ENCODE results near the gene NLRP1. TPM values are rescaled to one million over a fixed set of nuclear protein-coding genes. Genes with fewer than 3 reads are reported as not detected.

Gene NLRP1
- total RNA-seq, 4 donors from 2014 or later, result 7.6 to 21.8 (median 13.7) TPM

DNA sequence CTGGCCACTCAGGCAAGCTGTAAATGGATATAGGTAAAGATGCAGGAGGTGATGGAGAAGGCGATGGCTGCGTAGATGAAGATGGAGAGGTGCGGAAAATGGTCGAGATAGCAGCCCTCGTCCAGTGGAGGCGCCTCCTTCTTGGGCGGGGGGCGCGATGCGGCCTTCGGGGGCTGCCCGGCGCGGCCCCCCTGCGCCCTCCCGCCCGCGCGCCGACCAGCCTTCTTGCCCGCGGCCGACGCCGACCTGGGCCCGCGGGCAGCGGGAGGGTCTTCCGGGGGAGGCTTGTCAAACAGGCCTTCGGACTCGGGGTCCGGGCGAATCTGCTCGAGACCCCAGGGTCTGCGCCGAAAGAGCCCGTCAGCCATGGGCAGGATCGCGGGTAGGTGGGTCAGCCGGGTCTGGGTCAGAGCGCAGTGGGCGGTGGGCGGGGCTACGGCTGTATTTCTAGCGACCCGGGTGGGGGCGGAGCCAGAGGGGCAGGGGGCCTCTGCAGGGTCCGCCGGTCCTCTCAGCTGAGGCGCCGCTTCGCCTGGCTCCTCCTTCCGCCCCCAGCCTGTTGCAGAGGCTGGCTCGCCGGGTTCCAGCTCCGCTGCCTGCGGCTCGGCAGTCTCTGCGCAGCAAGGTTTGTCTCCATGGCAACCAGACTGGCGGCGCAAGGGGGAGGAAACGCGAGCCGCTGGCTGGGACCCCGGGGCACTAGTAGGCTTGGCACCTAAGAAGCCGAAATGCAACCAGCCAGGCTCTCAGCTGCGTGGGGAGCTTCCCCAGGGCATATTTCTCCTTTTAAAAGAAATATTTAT lies 83.5 kb downstream of the NLRP1 start:
- peak in 1 of 3 donors; percentile 38 for TF ChIP-seq POLR2AphosphoS5 (IDR thresholded peaks at IDR 0.05)
- TF ChIP-seq, protein P1, sequence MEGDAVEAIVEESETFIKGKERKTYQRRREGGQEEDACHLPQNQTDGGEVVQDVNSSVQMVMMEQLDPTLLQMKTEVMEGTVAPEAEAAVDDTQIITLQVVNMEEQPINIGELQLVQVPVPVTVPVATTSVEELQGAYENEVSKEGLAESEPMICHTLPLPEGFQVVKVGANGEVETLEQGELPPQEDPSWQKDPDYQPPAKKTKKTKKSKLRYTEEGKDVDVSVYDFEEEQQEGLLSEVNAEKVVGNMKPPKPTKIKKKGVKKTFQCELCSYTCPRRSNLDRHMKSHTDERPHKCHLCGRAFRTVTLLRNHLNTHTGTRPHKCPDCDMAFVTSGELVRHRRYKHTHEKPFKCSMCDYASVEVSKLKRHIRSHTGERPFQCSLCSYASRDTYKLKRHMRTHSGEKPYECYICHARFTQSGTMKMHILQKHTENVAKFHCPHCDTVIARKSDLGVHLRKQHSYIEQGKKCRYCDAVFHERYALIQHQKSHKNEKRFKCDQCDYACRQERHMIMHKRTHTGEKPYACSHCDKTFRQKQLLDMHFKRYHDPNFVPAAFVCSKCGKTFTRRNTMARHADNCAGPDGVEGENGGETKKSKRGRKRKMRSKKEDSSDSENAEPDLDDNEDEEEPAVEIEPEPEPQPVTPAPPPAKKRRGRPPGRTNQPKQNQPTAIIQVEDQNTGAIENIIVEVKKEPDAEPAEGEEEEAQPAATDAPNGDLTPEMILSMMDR (IDR thresholded peaks at IDR 0.05), result no peak
- TF ChIP-seq POLR2A (IDR thresholded peaks at IDR 0.05), result peak; percentile 24
- H3K4me1 ChIP-seq, result peaks cover 0 to 10% (median 7%) of the 10 kb centered on the region in 4 donors
- peaks cover 28% of the 10 kb centered on the region for H3K27me3 ChIP-seq
- peak; percentile 63 for DNase-seq
- peak overlapping the region; percentile 12 to 61 (median 56) for H3K27ac ChIP-seq
- peak overlapping the region; percentile 19 to 60 (median 34) for H3K4me3 ChIP-seq
- no peaks in the 10 kb centered on the region for H3K9me3 ChIP-seq
- 2% methylated on average over 40 of the region's 67 CpGs; no CpG with 5 or more reads in 1 of the 2 donors for WGBS, 2 donors (ENCODE audit: low coverage in 1 of 2)
- in situ Hi-C loops (cut with MboI; ENCODE audit: low pct_ligation_motif_present in 1 of 4, low pct_unique_long_range_greater_than_20kb in 1 of 4, low sequenced_read_pairs in 3 of 4), result no loop called here
- intact Hi-C loops (cut with DNase I; ENCODE audit: low total_unique reads), result no loop called here
- no peaks in the 10 kb centered on the region for H3K36me3 ChIP-seq

DNA sequence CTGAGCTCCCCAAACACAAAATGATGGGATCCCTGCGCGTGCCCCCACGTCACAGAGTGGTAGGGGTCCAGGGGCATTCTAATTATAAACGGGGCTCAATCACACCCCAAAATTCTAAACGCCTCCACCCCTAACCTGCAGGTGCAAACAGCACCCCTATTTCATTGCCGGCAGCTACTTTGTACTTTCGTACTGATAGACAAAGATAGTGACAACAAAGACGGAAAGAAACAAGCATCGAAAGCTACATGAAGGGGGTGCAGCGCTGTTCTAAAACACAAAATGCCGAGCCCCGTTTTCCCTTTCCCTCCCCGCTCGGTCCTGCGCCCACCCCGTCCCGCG lies 84.1 kb downstream of the NLRP1 start:
- intact Hi-C loops (cut with DNase I; ENCODE audit: low total_unique reads) (no loop called here), in situ Hi-C loops (cut with MboI; ENCODE audit: low pct_ligation_motif_present in 1 of 4, low pct_unique_long_range_greater_than_20kb in 1 of 4, low sequenced_read_pairs in 3 of 4) (no loop called here)
- Histone ChIP-seq H3K27me3 (peaks cover 28% of the 10 kb centered on the region), H3K9me3 (no peaks in the 10 kb centered on the region), H3K4me1 (peaks cover 0 to 10% (median 7%) of the 10 kb centered on the region in 4 donors), H3K36me3 (no peaks in the 10 kb centered on the region), H3K4me3 (peak overlapping the region; percentile 19 to 60 (median 34)), H3K27ac (peak overlapping the region; percentile 12 to 61 (median 56))
- DNase-seq, result no peak
- 7 to 15% methylated on average over 4 to 18 of the region's 18 CpGs for WGBS, 2 donors (ENCODE audit: low coverage in 1 of 2)
- TF ChIP-seq EP300 (IDR thresholded peaks at IDR 0.05; ENCODE audit: low read depth), result no peak

DNA sequence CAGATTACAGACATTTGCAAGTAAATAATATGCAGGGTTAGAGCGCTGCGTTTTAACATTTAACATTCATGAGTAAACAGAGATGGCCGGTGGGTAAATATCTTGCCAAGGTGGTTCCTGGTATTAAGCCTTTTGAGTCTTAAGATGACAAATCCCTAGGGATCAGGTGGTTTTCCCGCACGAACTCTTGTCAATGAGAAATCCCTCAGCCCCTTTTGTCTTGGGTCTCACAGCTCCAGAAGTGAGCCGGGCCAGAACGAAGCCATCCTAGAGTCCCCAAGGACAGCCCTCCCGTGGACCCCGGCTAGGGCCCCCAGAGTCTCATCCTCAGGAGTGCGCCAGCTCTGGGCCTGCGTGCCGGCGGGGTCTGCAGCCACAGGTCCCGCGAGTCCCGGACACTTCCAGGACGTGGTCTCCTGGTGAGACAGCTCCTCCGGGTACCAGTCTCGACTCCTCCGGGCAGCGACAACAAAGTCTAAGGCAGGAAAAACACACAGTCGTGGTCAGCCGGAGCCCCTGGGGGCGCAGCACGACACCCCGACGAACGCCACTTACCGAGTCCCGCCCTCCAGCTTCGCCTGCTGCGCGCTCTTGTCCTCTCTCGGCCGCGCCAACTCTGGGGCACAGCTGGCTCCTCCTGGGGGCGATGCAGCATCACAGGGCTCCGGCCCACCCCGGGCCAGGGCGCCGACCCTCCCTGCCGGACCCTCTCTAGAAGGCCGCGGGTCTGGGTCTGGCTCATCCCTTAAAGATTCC lies 84.7 kb downstream of the NLRP1 start:
- no peak for TF ChIP-seq POLR2AphosphoS5 (IDR thresholded peaks at IDR 0.05)
- TF ChIP-seq, protein P1 (IDR thresholded peaks at IDR 0.05), result no peak
- TF ChIP-seq EP300 (IDR thresholded peaks at IDR 0.05; ENCODE audit: low read depth), result no peak
- no peak for TF ChIP-seq POLR2A (IDR thresholded peaks at IDR 0.05)
- Histone ChIP-seq H3K27me3 (peaks cover 28% of the 10 kb centered on the region), H3K4me3 (peak overlapping the region in 3 of 4 donors; percentile 24 to 60 (median 43)), H3K27ac (no peak overlapping the region), H3K36me3 (no peaks in the 10 kb centered on the region), H3K9me3 (no peaks in the 10 kb centered on the region), H3K4me1 (peaks cover 0 to 10% (median 7%) of the 10 kb centered on the region in 4 donors)
- WGBS, 2 donors (ENCODE audit: low coverage in 1 of 2), result 41 to 53% methylated on average over 4 to 37 of the region's 44 CpGs
- no peak for DNase-seq
- intact Hi-C loops (cut with DNase I; ENCODE audit: low total_unique reads) (no loop called here), in situ Hi-C loops (cut with MboI; ENCODE audit: low pct_ligation_motif_present in 1 of 4, low pct_unique_long_range_greater_than_20kb in 1 of 4, low sequenced_read_pairs in 3 of 4) (no loop called here)

DNA sequence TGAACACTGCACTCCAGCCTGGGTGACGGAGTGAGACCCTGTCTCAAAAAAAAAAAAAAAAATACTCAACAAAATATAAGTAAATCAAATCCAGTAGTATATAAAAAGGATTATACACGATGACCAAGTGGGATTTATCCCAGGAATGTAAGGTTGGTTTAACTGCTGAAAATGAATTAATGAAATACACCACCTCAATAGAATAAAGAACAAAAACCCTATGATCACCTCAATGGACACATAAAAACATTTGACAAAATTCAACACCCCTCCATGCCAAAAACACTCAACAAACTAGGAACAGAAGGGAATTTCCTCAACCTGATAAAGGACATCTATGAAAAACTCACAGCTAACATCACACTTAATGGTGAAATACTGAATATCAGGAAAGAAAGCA lies 91.3 kb downstream of the NLRP1 start:
- H3K27ac ChIP-seq, result no peak overlapping the region
- in situ Hi-C loops (cut with MboI; ENCODE audit: low pct_ligation_motif_present in 1 of 4, low pct_unique_long_range_greater_than_20kb in 1 of 4, low sequenced_read_pairs in 3 of 4), result no loop called here
- intact Hi-C loops (cut with DNase I; ENCODE audit: low total_unique reads), result no loop called here

DNA sequence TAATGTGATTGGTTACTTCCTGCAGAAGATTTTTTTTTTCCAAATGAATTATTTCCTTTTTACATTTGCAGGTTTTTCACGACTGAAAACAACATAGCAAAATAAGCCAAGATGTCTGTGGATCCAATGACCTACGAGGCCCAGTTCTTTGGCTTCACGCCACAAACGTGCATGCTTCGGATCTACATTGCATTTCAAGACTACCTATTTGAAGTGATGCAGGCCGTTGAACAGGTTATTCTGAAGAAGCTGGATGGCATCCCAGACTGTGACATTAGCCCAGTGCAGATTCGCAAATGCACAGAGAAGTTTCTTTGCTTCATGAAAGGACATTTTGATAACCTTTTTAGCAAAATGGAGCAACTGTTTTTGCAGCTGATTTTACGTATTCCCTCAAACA lies 95.6 kb downstream of the NLRP1 start:
- Histone ChIP-seq H3K27ac (no peak overlapping the region), H3K4me3 (no peak overlapping the region), H3K36me3 (peaks cover 0 to 20% (median 8%) of the 10 kb centered on the region in 4 donors), H3K27me3 (no peaks in the 10 kb centered on the region), H3K9me3 (no peaks in the 10 kb centered on the region), H3K4me1 (peaks cover 14 to 30% (median 21%) of the 10 kb centered on the region in 4 donors)
- TF ChIP-seq POLR2AphosphoS5 (IDR thresholded peaks at IDR 0.05), result no peak
- TF ChIP-seq, protein P1 (IDR thresholded peaks at IDR 0.05), result no peak
- no peak for TF ChIP-seq POLR2A (IDR thresholded peaks at IDR 0.05)
- TF ChIP-seq EP300 (IDR thresholded peaks at IDR 0.05; ENCODE audit: low read depth), result no peak
- in situ Hi-C loops (cut with MboI; ENCODE audit: low pct_ligation_motif_present in 1 of 4, low pct_unique_long_range_greater_than_20kb in 1 of 4, low sequenced_read_pairs in 3 of 4), result no loop called here
- intact Hi-C loops (cut with DNase I; ENCODE audit: low total_unique reads), result no loop called here
- DNase-seq, result no peak
- WGBS, 2 donors (ENCODE audit: low coverage in 1 of 2), result 82 to 83% methylated on average over 4 to 8 of the region's 8 CpGs

More for the DNA sequence above, 91.3 kb downstream of the NLRP1 start:
- H3K36me3 ChIP-seq, result peaks cover 0 to 16% (median 8%) of the 10 kb centered on the region in 4 donors
- no peak overlapping the region for H3K4me3 ChIP-seq
- no peaks in the 10 kb centered on the region for H3K27me3 ChIP-seq
- no peak for DNase-seq
- TF ChIP-seq POLR2AphosphoS5 (IDR thresholded peaks at IDR 0.05) (no peak), EP300 (IDR thresholded peaks at IDR 0.05; ENCODE audit: low read depth) (no peak)
- no peaks in the 10 kb centered on the region for H3K9me3 ChIP-seq
- H3K4me1 ChIP-seq, result peaks cover 0 to 6% (median 2%) of the 10 kb centered on the region in 4 donors
- 94 to 95% methylated on average over 2 of the region's 2 CpGs for WGBS, 2 donors (ENCODE audit: low coverage in 1 of 2)
